ENCODE data around the gene LRIT2.
A peak's percentile ranks its signal among the peaks of the same experiment; 100 is the strongest.
"Not testable (repeated sequence)": the region's sequence is repeated elsewhere in the genome, so short reads cannot be mapped to it uniquely, and the experiment has no call there.

The LRIT2 gene

DNA sequence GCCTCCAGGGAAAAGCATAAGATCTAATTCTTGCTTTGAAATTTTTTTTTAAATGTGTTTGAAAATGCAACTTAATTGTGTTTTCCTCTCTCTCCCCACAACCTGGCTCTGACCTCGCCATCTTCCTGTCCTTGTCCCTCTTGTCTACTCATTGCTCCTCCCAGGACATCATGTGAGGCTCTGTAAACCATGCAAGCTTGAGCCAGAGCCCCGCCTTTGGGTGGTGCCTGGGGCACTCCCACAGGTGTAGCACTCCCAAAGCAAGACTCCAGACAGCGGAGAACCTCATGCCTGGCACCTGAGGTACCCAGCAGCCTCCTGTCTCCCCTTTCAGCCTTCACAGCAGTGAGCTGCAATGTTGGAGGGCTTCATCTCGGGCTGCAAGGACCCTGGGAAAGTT lies 40.8 kb downstream of the LRIT2 start:
- DNase-seq (ENCODE audit: low spot score) = no peak

DNA sequence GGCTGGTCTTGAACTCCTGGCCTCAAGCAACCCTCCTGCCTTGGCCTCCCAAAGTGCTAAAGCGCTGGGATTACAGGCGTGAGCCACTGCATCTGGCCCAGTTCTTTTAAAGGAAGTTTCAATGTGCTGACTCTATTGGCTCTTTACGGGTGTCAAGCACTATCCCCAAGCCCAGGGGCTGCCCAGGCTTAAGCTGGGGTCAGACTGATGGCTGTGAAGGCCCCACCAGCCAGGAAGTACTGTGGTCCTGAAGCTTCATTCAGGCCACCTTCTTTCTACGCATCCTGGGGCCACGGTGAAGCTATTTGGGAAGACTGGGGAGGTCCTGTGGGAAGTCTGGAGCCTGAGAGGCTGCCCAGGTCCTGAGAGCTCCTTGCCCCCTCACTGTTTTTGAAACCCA lies 43.7 kb downstream of the LRIT2 start:
- DNase-seq (ENCODE audit: low spot score) = no peak

DNA sequence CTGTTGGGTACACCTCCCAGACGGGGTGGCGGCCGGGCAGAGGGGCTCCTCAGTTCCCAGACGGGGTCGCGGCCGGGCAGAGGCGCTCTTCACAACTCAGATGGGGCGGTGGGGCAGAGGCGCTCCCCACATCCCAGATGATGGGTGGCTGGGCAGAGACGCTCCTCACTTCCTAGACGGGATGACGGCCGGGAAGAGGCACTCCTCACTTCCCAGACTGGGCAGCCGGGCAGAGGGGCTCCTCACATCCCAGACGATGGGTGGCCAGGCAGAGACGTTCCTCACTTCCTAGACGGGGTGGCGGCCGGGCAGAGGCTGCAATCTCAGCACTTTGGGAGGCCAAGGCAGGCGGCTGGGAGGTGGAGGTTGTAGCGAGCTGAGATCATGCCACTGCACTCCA lies 45.0 kb downstream of the LRIT2 start:
- not testable (repeated sequence) for DNase-seq (ENCODE audit: low spot score)

DNA sequence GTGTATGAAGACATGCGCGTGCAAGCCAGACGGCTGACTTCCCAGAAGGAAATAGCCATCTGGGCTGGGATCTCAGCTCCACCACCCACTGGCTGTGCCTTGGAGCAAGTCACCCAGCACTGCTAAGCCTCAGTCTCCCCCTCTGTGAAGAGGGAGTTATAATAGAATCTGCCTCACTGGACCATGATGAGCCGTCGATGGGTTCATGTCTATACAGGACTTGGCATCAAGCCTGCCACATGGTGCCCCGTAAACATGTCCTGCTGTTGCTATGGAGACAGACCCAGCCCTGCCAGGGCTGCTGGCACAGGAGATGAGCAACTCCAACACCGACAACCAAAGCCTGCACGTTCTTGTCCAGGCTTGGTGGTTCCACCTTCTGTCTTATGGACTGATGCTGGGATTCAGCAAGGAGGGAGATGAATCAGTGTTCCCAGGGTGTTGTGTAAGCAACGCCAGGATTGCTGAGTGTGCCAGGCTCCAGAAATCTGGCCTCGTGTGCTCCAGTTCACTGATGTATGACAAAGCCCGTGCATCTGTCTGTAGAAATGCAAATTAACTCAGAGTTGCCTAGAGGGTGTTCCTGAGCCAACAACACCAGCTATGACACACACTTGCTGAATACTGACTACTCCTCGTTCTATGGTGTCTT lies 46.2 kb downstream of the LRIT2 start:
- peak; percentile 76 for DNase-seq (ENCODE audit: low spot score)

DNA sequence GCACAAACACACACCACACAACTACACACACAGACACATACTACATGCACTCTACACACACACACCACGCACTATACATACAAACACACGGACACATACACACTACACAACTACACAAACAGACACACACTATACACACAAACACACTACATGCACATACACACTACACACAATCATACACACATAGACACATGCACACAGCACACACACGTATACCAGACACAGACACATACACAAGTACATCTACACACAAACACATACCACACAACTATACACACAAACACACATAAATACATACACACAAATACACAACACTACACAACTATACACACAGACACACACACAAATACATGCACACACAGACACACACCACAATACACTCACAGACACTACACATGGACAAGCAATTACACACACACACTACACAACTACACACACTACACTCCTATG lies 47.2 kb downstream of the LRIT2 start:
- DNase-seq (ENCODE audit: low spot score) = no peak

DNA sequence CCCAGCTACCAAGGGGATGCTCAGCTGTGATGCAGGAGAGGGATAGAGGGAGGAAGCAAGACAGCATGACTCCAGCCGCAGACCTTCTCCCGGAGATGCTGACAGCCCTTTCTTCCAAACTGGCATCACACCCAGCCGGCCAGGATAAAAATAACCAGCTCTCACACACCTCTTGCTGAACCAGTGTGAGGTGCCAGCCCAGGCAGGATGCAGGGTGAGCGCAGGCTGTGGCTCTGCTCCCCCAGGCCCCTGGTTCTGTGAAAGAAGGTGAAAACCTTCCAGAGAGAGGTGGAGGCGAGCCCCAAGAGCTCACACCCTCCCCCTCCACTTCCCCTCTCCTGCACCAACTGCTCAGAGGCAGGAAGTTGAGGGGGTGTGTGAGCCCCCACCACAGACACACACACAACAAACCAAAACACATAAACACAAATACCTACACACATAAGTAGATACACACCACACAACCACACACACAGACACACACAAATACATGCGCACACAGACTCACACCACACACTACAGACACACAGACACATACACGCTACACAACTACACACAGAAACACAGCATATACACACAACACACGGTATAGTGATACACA lies 47.7 kb downstream of the LRIT2 start:
- DNase-seq (ENCODE audit: low spot score) = peak; percentile 91

DNA sequence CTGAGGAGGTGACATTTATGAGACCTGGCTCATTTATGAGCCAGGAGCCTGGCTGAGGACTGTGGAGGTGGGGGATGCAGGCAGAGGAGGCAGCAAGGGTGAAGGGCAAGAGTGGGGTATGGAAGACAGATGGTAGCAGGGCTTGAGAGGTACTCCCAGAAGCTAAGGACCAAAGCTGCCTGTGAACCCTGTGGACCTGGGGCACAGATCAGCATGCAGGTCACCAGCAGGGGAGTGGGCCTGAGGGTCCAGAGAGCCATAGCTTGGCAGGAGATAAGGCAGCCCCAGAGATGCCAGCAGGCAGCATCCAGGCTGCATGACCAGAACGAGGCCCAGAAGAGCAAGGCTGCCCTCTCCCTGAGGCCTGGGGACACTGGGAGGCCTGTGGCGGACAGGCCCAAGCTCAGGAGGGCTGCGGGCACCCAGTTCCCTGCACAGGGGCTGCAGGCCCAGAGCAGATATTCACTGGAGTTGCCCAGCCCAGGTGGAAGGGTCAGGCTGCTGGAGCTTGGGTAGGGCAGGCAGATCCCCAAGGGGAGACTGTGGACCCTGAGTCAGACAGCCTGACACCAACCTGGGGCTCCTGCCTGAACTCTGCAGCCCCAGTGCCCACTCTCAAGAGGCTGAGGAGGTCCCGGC lies 48.4 kb downstream of the LRIT2 start:
- no peak for DNase-seq (ENCODE audit: low spot score)

DNA sequence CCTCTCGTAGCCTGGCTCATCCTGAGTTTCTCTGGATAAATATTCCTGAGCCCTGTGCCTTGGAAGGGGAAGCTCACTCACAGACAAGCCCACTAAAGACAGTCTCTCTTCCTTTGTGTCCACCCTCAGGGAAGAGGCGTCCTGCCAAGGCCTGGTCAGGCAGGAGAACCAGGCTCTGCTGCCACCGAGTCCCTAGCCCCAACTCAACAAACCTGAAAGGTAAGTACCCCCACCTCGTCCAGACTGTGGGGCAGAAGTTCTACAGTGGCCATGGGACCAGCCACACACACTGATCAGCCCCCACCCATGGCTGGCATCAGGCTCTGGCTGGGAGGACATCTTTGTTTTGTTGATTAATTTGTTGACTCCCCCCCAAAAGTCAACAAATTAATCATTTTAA lies 49.0 kb downstream of the LRIT2 start:
- no peak for DNase-seq (ENCODE audit: low spot score)

DNA sequence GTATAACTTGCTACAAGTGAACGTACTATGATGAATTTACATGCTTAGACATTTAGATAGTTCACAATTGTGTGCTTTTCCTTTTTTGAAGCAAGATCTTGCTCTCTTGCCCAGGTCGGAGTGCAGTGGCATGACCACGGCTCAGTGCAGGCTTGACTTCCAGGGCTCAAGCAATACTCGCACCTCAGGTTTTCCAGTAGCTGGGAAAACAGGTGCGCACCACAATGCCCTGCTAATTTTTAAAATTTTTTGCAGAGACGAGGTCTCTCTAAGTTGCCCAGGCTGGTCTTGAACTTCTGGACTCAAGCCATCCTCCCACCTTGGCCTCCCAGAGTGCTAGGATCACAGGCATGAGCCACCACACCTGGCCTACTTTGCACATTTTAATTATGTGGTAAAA lies 49.9 kb downstream of the LRIT2 start:
- no peak for DNase-seq (ENCODE audit: low spot score)

DNA sequence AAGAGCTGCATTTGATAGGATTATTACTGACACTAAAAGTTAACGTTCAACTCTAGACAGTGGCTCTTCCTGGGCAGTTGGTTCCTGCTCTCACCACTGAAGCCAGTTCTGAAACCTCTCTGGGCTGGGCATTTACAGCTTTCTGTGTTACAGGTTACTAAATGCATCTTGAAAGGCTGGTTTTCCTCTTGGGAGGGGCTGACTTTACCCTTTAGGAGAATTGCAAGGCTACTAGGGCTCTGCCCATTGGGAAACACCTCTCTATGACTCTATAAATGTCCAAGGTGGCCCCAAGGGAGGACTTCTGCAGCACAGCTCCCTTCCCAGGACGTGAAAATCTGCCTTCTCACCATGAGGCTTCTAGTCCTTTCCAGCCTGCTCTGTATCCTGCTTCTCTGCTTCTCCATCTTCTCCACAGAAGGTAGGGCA lies 51.8 kb downstream of the LRIT2 start, which contains the start of gene GPR15LG:
Gene GPR15LG (plus strand): TSS at position 301 of the 429 bp plus-strand sequence. CDS start 51 bp downstream, at position 352.
- DNase-seq (ENCODE audit: low spot score) = no peak

DNA sequence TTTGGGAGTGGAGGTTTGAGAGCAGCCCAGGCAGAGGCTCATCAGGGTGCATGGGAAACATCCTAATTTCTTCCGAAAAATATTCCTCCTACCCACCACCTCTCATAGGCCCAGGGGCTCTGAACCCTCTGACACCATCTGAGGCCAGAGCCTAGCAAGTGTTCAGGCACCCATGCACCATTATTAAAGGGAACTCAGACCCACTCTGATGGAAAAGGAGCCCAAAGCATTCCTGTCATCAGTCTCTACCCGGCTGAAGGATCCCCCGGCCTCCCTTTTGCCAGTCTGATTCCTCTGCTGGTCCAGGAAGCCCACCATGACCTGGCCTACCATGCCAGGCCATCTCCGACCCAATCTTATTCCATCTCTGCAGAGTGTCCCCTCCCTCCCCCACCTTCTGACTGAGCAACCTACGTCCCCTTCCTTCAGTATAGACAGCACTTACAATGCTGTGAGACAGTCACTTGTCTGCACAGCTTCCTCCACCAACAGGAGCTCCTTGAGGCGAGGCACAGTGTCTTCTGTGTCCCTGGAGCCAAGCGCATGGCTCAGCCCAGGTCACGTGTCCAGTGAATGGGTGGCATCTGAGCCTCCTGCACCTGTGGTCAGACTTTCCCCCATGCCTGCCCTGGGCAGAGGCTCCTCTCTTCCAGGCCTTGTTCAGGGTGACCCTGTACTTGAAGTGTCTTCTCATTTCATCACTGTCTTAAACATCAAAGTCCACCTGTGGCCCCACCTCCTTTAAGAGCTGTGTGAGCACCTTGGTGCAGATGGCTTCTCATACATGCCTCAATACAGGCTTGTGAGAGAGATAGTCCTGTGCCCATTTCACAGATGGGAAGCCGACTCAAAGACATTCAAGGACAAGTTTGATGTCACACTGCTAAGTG lies 52.6 kb downstream of the LRIT2 start:
- DNase-seq (ENCODE audit: low spot score) = no peak

DNA sequence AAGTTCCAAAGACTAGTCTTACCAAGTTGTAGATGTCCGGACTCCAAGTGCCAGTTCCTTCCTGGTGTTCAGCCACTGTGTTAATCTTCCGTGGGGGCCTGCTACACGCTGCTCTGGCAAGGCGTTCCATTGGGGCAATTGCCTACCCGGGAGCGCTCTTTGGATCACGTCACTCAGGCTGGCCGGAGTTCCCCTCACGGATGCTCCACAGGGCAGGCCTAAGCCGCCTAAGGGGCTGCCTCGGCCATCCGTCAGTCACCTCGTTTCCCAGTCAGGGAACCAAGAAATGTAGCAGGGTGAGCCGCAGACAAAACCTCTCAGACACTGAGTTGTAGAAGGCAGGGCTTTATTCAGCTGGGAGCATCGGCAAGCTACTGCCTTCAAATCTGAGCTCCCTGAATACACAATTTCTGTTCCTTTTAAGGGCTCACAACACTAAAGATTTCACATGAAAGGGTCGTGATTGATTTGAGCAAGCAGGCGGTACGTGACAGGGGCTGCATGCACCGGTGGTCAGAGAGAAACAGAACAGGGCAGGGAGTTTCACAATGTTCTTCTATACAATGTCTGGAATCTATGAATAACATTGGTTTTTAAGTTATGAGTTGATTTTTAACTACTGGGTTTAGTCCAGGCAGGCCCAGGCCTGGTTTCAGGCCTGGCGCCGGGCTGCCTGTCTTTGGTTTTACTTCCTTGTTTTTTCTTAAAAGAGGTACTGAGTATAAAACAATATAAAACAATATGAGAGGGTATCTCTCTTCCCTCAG lies 53.5 kb downstream of the LRIT2 start:
- DNase-seq (ENCODE audit: low spot score) = not testable (repeated sequence)

DNA sequence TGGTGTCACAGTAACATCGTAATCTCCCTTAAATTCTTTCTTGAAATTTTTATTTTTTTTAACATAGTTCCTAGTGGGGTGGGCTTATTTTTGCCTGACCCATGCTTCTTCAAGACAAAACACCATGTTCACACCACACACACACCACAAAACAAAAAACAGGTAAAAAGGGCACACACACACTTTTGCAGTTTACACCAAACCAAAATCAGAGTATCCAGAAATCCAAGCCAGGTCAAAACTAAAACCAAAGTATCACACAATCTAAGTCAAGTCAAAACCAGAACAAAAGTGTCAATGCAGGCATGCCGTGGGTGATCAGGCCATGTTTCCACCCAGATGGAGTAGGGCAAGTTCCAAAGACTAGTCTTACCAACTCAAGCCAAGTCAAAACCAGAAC lies 54.1 kb downstream of the LRIT2 start:
- DNase-seq (ENCODE audit: low spot score) = not testable (repeated sequence)
